GM13976 (cell line): ENCODE data around the gene HBS1L.

ENCODE experiments used
- DNase-seq: peaks from one replicate; pipeline ENCODE4 v3.0.0; 2012; ENCODE audit warnings: low spot score
- CTCF ChIP-seq: IDR thresholded peaks from 2 replicates; pipeline ENCODE4 v1.5.1; 2012; ENCODE audit warnings: borderline replicate concordance, mild to moderate bottlenecking; ENCODE audit not compliant: insufficient read depth; ENCODE audit errors: extremely low read depth, missing control alignments, control extremely low read depth
- in situ Hi-C: fragments of 300-500 bp; cut with MboI; formaldehyde crosslinking; loops from one replicate; pipeline ENCODE4 v1.12.0; 2022; ENCODE audit warnings: low sequenced_read_pairs, mixed read lengths, inconsistent platforms; ENCODE audit not compliant: unreplicated experiment

HBS1L gene

GRCh38 chr6:135002974-135003703 lies 51.5 kb downstream of the HBS1L start:
- DNase-seq, result peak; percentile 43
- in situ Hi-C loops, result loop anchor here (25.0 kb wide), 1 partner anchor 434 kb away; no protein-coding TSS in a partner anchor
- TF ChIP-seq CTCF, result no peak

GRCh38 chr6:135002229-135002844 lies 52.3 kb downstream of the HBS1L start:
- DNase-seq, result no peak
- TF ChIP-seq CTCF, result no peak
- in situ Hi-C loops, result loop anchor here (25.0 kb wide), 1 partner anchor 435 kb away; no protein-coding TSS in a partner anchor

- in situ Hi-C loops, result no loop called here
- DNase-seq, result no peak
- no peak for TF ChIP-seq CTCF
Measured at GRCh38 chr6:134999107-134999506, 55.5 kb downstream of the HBS1L start.

GRCh38 chr6:134997133-134997995 lies 57.3 kb downstream of the HBS1L start:
- no peak for DNase-seq
- no peak for TF ChIP-seq CTCF
- in situ Hi-C loops, result no loop called here

- no peak for DNase-seq
Measured at GRCh38 chr6:134995536-134995935, 59.1 kb downstream of the HBS1L start.

More at GRCh38 chr6:134995536-134995935, 59.1 kb downstream of the HBS1L start:
- in situ Hi-C loops, result no loop called here
- no peak for TF ChIP-seq CTCF
